CD8-positive, alpha-beta memory T cell (primary cell): ENCODE results near the gene GALNT6. TPM values are rescaled to one million over a fixed set of nuclear protein-coding genes. Genes with fewer than 3 reads are reported as not detected.

Experiments
- CTCF ChIA-PET: fragments of 350-600 bp; sonication (Branson Sonifier 250); formaldehyde crosslinking; loops from one replicate; lab custom pipeline; 2021; ENCODE audit warnings: antibody characterized with exemption; lab: Charles Lee
- POLR2A ChIA-PET: fragments of 350-600 bp; sonication (Branson Sonifier 250); formaldehyde crosslinking; loops from one replicate; lab custom pipeline; 2021; ENCODE audit warnings: antibody characterized with exemption; lab: Charles Lee
- DNase-seq, 5 donors: peaks; one replicate each; pipeline versions ENCODE4 v3.0.0 to v3.0.0-alpha.2; 2020 to 2022; ENCODE audit warnings: mixed read lengths in 1 of 5
- H3K27ac ChIP-seq: one replicate; pipeline ENCODE4 v1.7.0; 2013; ENCODE audit warnings: low read depth, mild to moderate bottlenecking, low read length, moderate library complexity
- H3K27me3 ChIP-seq: 2 replicates; pipeline ENCODE4 v1.7.0; 2013; ENCODE audit warnings: low read length, mild to moderate bottlenecking; ENCODE audit not compliant: insufficient read depth, poor library complexity, severe bottlenecking
- H3K36me3 ChIP-seq: 2 replicates; pipeline ENCODE4 v1.7.0; 2013; ENCODE audit warnings: mild to moderate bottlenecking, low read length, moderate library complexity; ENCODE audit not compliant: insufficient read depth
- H3K4me1 ChIP-seq: 2 replicates; pipeline ENCODE4 v1.7.0; 2013; ENCODE audit warnings: mild to moderate bottlenecking, low read length, moderate library complexity; ENCODE audit not compliant: insufficient read depth
- H3K4me3 ChIP-seq: 2 replicates; pipeline ENCODE4 v1.7.0; 2013; ENCODE audit warnings: mild to moderate bottlenecking, low read length
- H3K9me3 ChIP-seq: 2 replicates; pipeline ENCODE4 v1.7.0; 2013; ENCODE audit warnings: mild to moderate bottlenecking, low read length
- H3K27ac Mint-ChIP-seq, 8 donors: one replicate each; pipeline ENCODE4 v1.8.0; 2020 to 2021; ENCODE audit warnings: mixed read lengths in 8 of 8, mild to moderate bottlenecking in 6 of 8, inconsistent platforms in 3 of 8, moderate library complexity in 3 of 8
- H3K27me3 Mint-ChIP-seq, 2 donors: one replicate each; pipeline ENCODE4 v1.8.0; 2020 to 2021; ENCODE audit warnings: mixed read lengths in 2 of 2, mild to moderate bottlenecking in 1 of 2, moderate library complexity in 1 of 2
- H3K36me3 Mint-ChIP-seq, 3 donors: one replicate each; pipeline ENCODE4 v1.8.0; 2020 to 2021; ENCODE audit warnings: mixed read lengths in 3 of 3, inconsistent platforms in 1 of 3, mild to moderate bottlenecking in 1 of 3
- H3K4me1 Mint-ChIP-seq, 3 donors: one replicate each; pipeline ENCODE4 v1.8.0; 2020 to 2021; ENCODE audit warnings: mixed read lengths in 3 of 3, inconsistent platforms in 1 of 3, mild to moderate bottlenecking in 1 of 3
- H3K4me3 Mint-ChIP-seq, 7 donors: one replicate each; pipeline ENCODE4 v1.8.0; 2020 to 2021; ENCODE audit warnings: mixed read lengths in 7 of 7, mild to moderate bottlenecking in 6 of 7, moderate library complexity in 4 of 7, inconsistent platforms in 2 of 7
- H3K9me3 Mint-ChIP-seq, 5 donors: one replicate each; pipeline ENCODE4 v1.8.0; 2020 to 2022; ENCODE audit warnings: mixed read lengths in 5 of 5, mild to moderate bottlenecking in 3 of 5, moderate library complexity in 2 of 5, inconsistent platforms in 1 of 5
- polyA plus RNA-seq: library from polyadenylated mRNA; unstranded; fragments of 300-500 nt; fragmentation: Illumina TruSeq; gene quantifications from one replicate; pipeline ENCODE4 v1.2.3, GENCODE V29; 2021
- total RNA-seq, 2 experiments: library from RNA; stranded (reverse); gene quantifications; one replicate each; pipeline ENCODE4 v1.2.3, GENCODE V29; 2021

GALNT6 gene
- total and polyA plus RNA-seq, 3 experiments from 2014 or later, result 13.3 to 15.6 (median 13.5) TPM

- Histone ChIP-seq H3K4me1 (no peaks in the 10 kb centered on the region), H3K27ac (no peak overlapping the region), H3K4me3 (no peak overlapping the region), H3K27me3 (no peaks in the 10 kb centered on the region), H3K9me3 (no peaks in the 10 kb centered on the region), H3K36me3 (no peaks in the 10 kb centered on the region)
- peak overlapping the region in 1 of 8 donors; percentile 48 for H3K27ac Mint-ChIP-seq
- H3K36me3 Mint-ChIP-seq, result peaks cover 0 to 6% (median 0%) of the 10 kb centered on the region in 3 donors
- H3K9me3 Mint-ChIP-seq, result no peaks in the 10 kb centered on the region
- no peak for DNase-seq
- no peak overlapping the region for H3K4me3 Mint-ChIP-seq
- CTCF ChIA-PET, result no interaction called here
- peaks cover 0 to 7% (median 0%) of the 10 kb centered on the region in 3 donors for H3K4me1 Mint-ChIP-seq
- no peaks in the 10 kb centered on the region for H3K27me3 Mint-ChIP-seq
- POLR2A ChIA-PET, result no interaction called here
Observed at GRCh38 chr12:51413791-51414190, 22.6 kb upstream of the GALNT6 start.

- Mint-ChIP-seq H3K27ac (peak overlapping the region in 1 of 8 donors; percentile 48), H3K4me1 (peaks cover 0 to 7% (median 0%) of the 10 kb centered on the region in 3 donors), H3K4me3 (no peak overlapping the region), H3K9me3 (no peaks in the 10 kb centered on the region), H3K36me3 (peaks cover 0 to 6% (median 0%) of the 10 kb centered on the region in 3 donors), H3K27me3 (no peaks in the 10 kb centered on the region)
- Histone ChIP-seq H3K36me3 (no peaks in the 10 kb centered on the region), H3K4me1 (no peaks in the 10 kb centered on the region), H3K9me3 (no peaks in the 10 kb centered on the region), H3K4me3 (no peak overlapping the region), H3K27me3 (no peaks in the 10 kb centered on the region), H3K27ac (no peak overlapping the region)
- ChIA-PET POLR2A (no interaction called here), CTCF (no interaction called here)
- no peak for DNase-seq
Observed at GRCh38 chr12:51413149-51413548, 21.9 kb upstream of the GALNT6 start.

GRCh38 chr12:51409846-51410245 lies 18.6 kb upstream of the GALNT6 start:
- H3K4me1 Mint-ChIP-seq, result peaks cover 0 to 7% (median 0%) of the 10 kb centered on the region in 3 donors
- H3K36me3 Mint-ChIP-seq, result peaks cover 0 to 4% (median 0%) of the 10 kb centered on the region in 3 donors

GRCh38 chr12:51407604-51408003 lies 16.4 kb upstream of the GALNT6 start:
- no peaks in the 10 kb centered on the region for H3K4me1 ChIP-seq
- Mint-ChIP-seq H3K27ac (peak overlapping the region in 1 of 8 donors; percentile 29), H3K4me3 (no peak overlapping the region), H3K9me3 (no peaks in the 10 kb centered on the region), H3K4me1 (no peaks in the 10 kb centered on the region), H3K36me3 (peaks cover 0 to 6% (median 0%) of the 10 kb centered on the region in 3 donors), H3K27me3 (no peaks in the 10 kb centered on the region)
- no peaks in the 10 kb centered on the region for H3K9me3 ChIP-seq
- no peak overlapping the region for H3K27ac ChIP-seq
- ChIA-PET POLR2A (no interaction called here), CTCF (no interaction called here)
- H3K4me3 ChIP-seq, result no peak overlapping the region
- no peaks in the 10 kb centered on the region for H3K27me3 ChIP-seq
- no peaks in the 10 kb centered on the region for H3K36me3 ChIP-seq
- no peak for DNase-seq

More at GRCh38 chr12:51409846-51410245, 18.6 kb upstream of the GALNT6 start:
- DNase-seq, result no peak
- no peaks in the 10 kb centered on the region for H3K27me3 Mint-ChIP-seq
- ChIA-PET CTCF (no interaction called here), POLR2A (no interaction called here)
- Histone ChIP-seq H3K27ac (no peak overlapping the region), H3K27me3 (no peaks in the 10 kb centered on the region), H3K36me3 (no peaks in the 10 kb centered on the region), H3K9me3 (no peaks in the 10 kb centered on the region), H3K4me3 (no peak overlapping the region), H3K4me1 (no peaks in the 10 kb centered on the region)
- H3K4me3 Mint-ChIP-seq, result no peak overlapping the region
- H3K9me3 Mint-ChIP-seq, result no peaks in the 10 kb centered on the region
- H3K27ac Mint-ChIP-seq, result no peak overlapping the region

GRCh38 chr12:51406859-51407258 lies 15.7 kb upstream of the GALNT6 start:
- Histone ChIP-seq H3K9me3 (no peaks in the 10 kb centered on the region), H3K27ac (no peak overlapping the region), H3K4me3 (no peak overlapping the region), H3K36me3 (no peaks in the 10 kb centered on the region), H3K27me3 (no peaks in the 10 kb centered on the region), H3K4me1 (no peaks in the 10 kb centered on the region)
- H3K4me3 Mint-ChIP-seq, result no peak overlapping the region
- ChIA-PET POLR2A (no interaction called here), CTCF (no interaction called here)
- no peak overlapping the region for H3K27ac Mint-ChIP-seq
- no peaks in the 10 kb centered on the region for H3K9me3 Mint-ChIP-seq
- H3K36me3 Mint-ChIP-seq, result peaks cover 0 to 3% (median 0%) of the 10 kb centered on the region in 3 donors
- H3K27me3 Mint-ChIP-seq, result no peaks in the 10 kb centered on the region
- H3K4me1 Mint-ChIP-seq, result no peaks in the 10 kb centered on the region
- no peak for DNase-seq

GRCh38 chr12:51406290-51406689 lies 15.1 kb upstream of the GALNT6 start:
- ChIA-PET POLR2A (no interaction called here), CTCF (no interaction called here)
- Mint-ChIP-seq H3K4me1 (no peaks in the 10 kb centered on the region), H3K27me3 (no peaks in the 10 kb centered on the region), H3K36me3 (peaks cover 0 to 3% (median 0%) of the 10 kb centered on the region in 3 donors), H3K27ac (peak overlapping the region in 2 of 8 donors; percentile 18 to 42), H3K9me3 (no peaks in the 10 kb centered on the region), H3K4me3 (no peak overlapping the region)
- H3K36me3 ChIP-seq, result no peaks in the 10 kb centered on the region
- H3K27me3 ChIP-seq, result no peaks in the 10 kb centered on the region
- no peaks in the 10 kb centered on the region for H3K4me1 ChIP-seq
- H3K27ac ChIP-seq, result no peak overlapping the region
- no peak overlapping the region for H3K4me3 ChIP-seq
- DNase-seq, result no peak
- no peaks in the 10 kb centered on the region for H3K9me3 ChIP-seq

GRCh38 chr12:51405801-51406207 lies 14.6 kb upstream of the GALNT6 start:
- CTCF ChIA-PET, result no interaction called here
- DNase-seq, result no peak
- H3K27me3 Mint-ChIP-seq, result no peaks in the 10 kb centered on the region

GRCh38 chr12:51404627-51405026 lies 13.4 kb upstream of the GALNT6 start:
- Mint-ChIP-seq H3K9me3 (no peaks in the 10 kb centered on the region), H3K4me3 (peak overlapping the region in 1 of 7 donors; percentile 8), H3K27ac (no peak overlapping the region), H3K36me3 (peaks cover 0 to 3% (median 0%) of the 10 kb centered on the region in 3 donors), H3K27me3 (no peaks in the 10 kb centered on the region), H3K4me1 (no peaks in the 10 kb centered on the region)
- DNase-seq, result no peak
- Histone ChIP-seq H3K36me3 (no peaks in the 10 kb centered on the region), H3K27me3 (no peaks in the 10 kb centered on the region), H3K4me1 (no peaks in the 10 kb centered on the region), H3K4me3 (no peak overlapping the region), H3K9me3 (no peaks in the 10 kb centered on the region), H3K27ac (no peak overlapping the region)
- POLR2A ChIA-PET, result no interaction called here
- CTCF ChIA-PET, result no interaction called here

More at GRCh38 chr12:51405801-51406207, 14.6 kb upstream of the GALNT6 start:
- Mint-ChIP-seq H3K27ac (peak overlapping the region in 1 of 8 donors; percentile 1), H3K4me1 (no peaks in the 10 kb centered on the region), H3K4me3 (no peak overlapping the region), H3K36me3 (peaks cover 0 to 3% (median 0%) of the 10 kb centered on the region in 3 donors), H3K9me3 (no peaks in the 10 kb centered on the region)
- H3K36me3 ChIP-seq, result no peaks in the 10 kb centered on the region
- no peaks in the 10 kb centered on the region for H3K4me1 ChIP-seq
- no peaks in the 10 kb centered on the region for H3K9me3 ChIP-seq
- H3K27me3 ChIP-seq, result no peaks in the 10 kb centered on the region
- no peak overlapping the region for H3K4me3 ChIP-seq
- H3K27ac ChIP-seq, result no peak overlapping the region
- POLR2A ChIA-PET, result no interaction called here
